AG09319 (cell line): Measurements from ENCODE around the gene SH3YL1.

Experiments
- DNase-seq: peaks from one replicate; pipeline ENCODE4 v3.0.0-alpha.2; 2010; ENCODE audit warnings: low read depth; ENCODE audit errors: extremely low read depth
- TF ChIP-seq, protein P1 (sequence below): IDR thresholded peaks from 2 replicates; pipeline ENCODE4 v1.5.1; 2011; ENCODE audit warnings: low read depth, mild to moderate bottlenecking, inconsistent platforms, low read length, moderate library complexity

SH3YL1 gene

DNA sequence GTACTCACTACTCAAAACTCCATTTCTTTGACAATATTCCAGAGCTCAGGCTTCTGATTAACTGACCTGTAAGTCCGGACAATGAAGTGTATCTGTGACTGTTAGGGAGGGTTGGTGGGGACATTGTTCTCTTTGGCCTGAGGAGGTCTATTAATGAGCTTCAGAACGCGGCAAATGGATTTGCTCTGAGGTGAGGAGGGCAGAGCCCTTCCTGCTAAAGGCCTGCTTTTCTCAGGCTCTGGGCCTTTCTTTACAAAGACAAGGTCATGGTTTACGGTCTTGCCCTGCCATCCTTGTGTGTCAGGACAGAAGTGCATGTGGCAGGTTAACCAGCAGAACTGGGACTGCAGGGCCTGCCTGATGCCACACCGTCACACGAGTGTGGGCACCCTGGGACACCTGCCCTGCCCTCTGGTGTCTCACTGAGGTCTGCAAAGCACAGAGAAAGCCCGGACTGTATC is 16.8 kb upstream of the SH3YL1 start:
- TF ChIP-seq, protein P1, sequence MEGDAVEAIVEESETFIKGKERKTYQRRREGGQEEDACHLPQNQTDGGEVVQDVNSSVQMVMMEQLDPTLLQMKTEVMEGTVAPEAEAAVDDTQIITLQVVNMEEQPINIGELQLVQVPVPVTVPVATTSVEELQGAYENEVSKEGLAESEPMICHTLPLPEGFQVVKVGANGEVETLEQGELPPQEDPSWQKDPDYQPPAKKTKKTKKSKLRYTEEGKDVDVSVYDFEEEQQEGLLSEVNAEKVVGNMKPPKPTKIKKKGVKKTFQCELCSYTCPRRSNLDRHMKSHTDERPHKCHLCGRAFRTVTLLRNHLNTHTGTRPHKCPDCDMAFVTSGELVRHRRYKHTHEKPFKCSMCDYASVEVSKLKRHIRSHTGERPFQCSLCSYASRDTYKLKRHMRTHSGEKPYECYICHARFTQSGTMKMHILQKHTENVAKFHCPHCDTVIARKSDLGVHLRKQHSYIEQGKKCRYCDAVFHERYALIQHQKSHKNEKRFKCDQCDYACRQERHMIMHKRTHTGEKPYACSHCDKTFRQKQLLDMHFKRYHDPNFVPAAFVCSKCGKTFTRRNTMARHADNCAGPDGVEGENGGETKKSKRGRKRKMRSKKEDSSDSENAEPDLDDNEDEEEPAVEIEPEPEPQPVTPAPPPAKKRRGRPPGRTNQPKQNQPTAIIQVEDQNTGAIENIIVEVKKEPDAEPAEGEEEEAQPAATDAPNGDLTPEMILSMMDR = no peak
- no peak for DNase-seq

- TF ChIP-seq, protein P1 = no peak
- no peak for DNase-seq
These were observed 16.3 kb upstream of the SH3YL1 start for GRCh38 chr2:279956-280649.

DNA sequence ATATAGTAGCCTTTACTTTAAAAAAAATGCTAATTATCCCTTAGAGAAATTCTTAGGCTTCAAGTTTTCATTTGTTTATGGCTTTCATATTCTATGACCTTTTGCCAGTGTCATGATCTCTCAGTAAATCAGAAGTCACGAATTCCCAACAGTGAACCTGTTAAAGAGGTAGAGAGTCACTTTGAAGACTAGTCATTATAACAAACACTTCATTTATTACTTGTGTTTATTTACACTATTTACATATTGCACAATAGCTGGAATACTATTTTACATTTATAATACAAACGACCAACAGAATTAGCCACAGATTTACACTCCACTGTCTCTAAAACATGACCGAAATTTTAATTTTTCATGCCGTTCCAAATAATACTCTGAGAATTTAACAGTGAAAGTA is 15.5 kb upstream of the SH3YL1 start:
- TF ChIP-seq, protein P1 = no peak
- DNase-seq = no peak

GRCh38 chr2:278927-279320 is 15.1 kb upstream of the SH3YL1 start:
- DNase-seq = no peak
- TF ChIP-seq, protein P1 = no peak

- TF ChIP-seq, protein P1 = no peak
- no peak for DNase-seq
These were observed 14.6 kb upstream of the SH3YL1 start for GRCh38 chr2:278312-278926.

DNA sequence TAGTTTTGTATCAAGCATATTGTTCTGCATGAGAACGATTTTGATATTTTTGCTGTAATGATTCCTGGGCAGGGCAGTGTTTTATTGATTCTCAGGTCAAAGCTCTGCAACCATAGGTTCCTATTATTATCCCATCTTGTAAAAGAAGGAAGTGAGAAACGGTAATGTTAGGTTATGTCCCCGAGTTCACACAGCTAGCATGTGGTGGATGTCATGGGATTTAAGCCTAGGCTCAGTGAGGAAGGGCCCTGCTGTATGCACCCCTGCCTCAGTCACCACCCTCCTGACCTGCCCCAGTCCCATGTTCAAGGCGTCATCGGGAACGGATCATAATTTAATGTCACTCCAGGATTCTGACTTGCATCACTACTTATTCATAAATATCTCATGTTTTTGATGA is 11.6 kb upstream of the SH3YL1 start:
- TF ChIP-seq, protein P1 = no peak
- no peak for DNase-seq

- DNase-seq = no peak
- TF ChIP-seq, protein P1 = no peak
These were observed 10.7 kb upstream of the SH3YL1 start for GRCh38 chr2:274503-274902.
